ENCODE measurements around the gene RBMS1.

DNA sequence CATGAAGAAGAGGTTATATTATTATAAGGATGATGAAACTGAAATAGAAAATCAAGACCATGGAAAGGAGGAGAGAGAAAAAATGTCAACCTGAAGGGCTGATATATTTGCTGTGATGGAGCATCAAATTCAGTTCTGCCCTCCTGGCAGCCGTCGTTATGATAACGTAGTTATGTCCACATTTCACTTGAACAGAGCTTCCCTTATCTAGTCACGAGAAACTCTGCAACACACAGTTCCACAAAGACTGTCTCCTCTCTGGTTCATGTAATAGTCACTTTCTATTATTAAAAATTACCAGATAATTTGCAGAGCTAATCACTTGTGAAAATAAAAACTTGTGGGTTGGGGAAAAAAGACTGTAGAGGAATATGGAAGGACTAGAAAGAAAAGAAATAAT, 19.5 kb upstream of the RBMS1 start:
- TF ChIP-seq CTCF (optimal IDR thresholded peaks at IDR 0.05 in 1 of 3, IDR thresholded peaks at IDR 0.05 in 1 of 3, conservative IDR thresholded peaks at IDR 0.05 in 1 of 3; ENCODE audit: extremely low read depth in 1 of 3, insufficient read depth in 2 of 3, low read length in 3 of 3) (no peak), EZH2 (IDR thresholded peaks at IDR 0.05; ENCODE audit: low read length) (no peak)

Measured in keratinocyte (primary cell).